ENCODE measurements around the gene TMEM52B.
"Not testable (repeated sequence)": the region's sequence is repeated elsewhere in the genome, so short reads cannot be mapped to it uniquely, and the experiment has no call there.

TMEM52B gene

DNA sequence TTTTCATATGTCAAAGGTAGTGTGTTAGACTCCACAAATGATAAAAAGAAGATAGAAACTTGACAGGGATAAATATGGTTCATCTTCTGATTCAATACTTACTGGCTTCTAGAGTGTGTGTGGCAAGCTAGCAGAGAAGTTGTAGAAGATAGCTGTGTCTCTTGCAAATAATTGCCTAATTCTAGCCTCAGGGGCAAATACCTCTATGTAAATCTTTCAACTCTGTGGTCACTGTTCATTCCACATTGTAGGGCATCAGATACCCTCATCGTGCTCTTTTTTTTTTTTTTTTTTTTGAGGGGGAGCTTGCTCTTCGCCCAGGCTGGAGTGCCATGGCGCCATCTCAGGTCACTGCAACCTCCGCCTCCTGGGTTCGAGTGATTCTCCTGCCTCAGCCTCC lies 8.6 kb upstream of the TMEM52B start:
- no peak for DNase-seq

DNA sequence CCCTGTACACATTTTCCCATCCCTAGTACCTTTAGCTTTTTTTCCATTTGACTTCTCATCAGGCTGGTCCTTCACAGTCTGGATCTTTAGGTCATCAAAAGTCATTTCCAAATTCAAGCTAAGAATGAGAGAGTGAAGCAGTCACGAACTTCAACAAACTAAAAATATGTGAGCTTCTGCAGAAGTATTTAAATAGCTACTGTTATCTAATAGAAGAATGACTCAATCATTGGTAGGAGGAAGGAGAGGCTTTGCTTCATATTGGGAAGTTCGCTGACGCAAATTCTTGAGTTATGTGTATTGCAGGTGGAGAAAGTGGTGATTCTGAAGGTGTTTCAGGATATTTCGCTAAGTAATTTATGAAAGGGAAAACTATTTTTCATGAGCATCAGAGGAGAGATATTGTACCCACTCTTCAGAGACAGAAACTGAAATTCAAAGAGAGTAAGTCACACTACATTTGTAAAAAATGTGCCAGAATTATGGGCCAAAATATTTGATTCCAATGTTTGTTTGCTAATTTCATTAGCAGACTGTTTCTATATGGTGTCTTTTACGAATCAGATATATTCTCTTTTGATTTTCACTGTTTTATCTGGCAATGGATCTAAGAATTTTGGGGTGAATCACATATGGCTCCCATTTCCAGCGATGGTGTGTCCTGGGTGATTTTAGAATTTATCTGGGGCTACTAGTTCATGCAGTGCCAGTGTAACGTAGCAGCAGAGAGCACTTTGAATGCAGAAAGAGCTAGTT lies 6.7 kb upstream of the TMEM52B start, which contains the start of gene OLR1:
TSS of gene OLR1 (minus strand) at position 160 of the 756 bp plus-strand sequence. CDS start at position 105, 55 bp downstream.
- DNase-seq = no peak

- no peak for DNase-seq
Measured at GRCh38 chr12:10174986-10175614, 3.7 kb upstream of the TMEM52B start.

- DNase-seq = no peak
Measured at GRCh38 chr12:10175846-10176636, 2.8 kb upstream of the TMEM52B start.

DNA sequence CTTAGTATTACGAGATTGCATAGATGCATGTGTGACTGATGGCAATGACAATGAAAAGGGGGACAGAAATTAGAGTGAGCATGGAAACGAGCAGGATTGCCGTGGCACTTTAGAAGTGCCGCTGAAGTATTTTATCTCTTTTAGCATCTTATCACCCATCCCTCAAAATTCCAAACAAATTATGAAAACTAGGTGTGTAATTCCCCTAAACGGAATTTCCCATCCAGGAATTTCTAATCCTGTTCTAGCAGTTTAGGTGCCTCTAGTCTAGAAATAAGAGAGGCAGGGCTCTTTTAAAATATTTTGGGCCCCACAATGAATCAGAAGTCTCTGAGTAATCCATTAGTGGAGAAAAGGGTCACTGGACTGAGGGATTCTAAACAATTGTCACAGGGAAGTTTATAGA lies 947 bp downstream of the TMEM52B start:
- DNase-seq = no peak

GRCh38 chr12:10182354-10183049 lies 3.7 kb downstream of the TMEM52B start:
- no peak for DNase-seq

- peak in 2 of 58 donors; percentile 1 to 3 for DNase-seq
Measured at GRCh38 chr12:10184261-10184843, 5.5 kb downstream of the TMEM52B start.

DNA sequence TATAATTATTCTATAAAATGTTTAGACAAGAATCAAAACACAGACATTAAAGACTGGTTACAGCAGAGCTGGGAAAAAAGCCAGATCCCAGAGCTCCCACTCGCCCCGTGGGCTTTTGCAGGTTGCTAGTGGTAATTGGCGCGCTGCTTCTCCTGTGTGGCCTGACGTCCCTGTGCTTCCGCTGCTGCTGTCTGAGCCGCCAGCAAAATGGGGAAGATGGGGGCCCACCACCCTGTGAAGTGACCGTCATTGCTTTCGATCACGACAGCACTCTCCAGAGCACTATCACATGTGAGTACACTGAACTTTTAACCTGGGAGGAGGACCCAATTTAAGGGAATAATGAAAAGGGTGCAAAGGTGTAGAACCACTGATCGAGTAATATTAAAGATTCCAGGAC lies 7.5 kb downstream of the TMEM52B start:
- peak in 38 of 58 donors; percentile 3 to 66 (median 30) for DNase-seq

GRCh38 chr12:10186958-10187357 lies 8.1 kb downstream of the TMEM52B start:
- not testable (repeated sequence) for DNase-seq

DNA sequence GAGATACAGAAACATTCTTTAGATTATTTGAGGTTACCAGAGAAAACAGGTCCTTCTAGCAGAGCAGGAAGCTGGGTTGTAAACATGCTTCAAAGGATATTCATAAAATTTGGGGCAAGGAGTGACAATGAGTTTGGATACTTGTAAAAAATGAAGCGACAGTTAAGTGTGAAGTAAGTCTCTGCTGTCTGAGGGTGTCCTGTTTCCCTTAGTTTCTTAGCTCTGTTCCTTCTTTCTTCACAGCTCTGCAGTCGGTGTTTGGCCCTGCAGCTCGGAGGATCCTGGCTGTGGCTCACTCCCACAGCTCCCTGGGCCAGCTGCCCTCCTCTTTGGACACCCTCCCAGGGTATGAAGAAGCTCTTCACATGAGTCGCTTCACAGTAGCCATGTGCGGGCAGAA lies 10.8 kb downstream of the TMEM52B start:
- peak in 20 of 58 donors; percentile 2 to 35 (median 16) for DNase-seq

DNA sequence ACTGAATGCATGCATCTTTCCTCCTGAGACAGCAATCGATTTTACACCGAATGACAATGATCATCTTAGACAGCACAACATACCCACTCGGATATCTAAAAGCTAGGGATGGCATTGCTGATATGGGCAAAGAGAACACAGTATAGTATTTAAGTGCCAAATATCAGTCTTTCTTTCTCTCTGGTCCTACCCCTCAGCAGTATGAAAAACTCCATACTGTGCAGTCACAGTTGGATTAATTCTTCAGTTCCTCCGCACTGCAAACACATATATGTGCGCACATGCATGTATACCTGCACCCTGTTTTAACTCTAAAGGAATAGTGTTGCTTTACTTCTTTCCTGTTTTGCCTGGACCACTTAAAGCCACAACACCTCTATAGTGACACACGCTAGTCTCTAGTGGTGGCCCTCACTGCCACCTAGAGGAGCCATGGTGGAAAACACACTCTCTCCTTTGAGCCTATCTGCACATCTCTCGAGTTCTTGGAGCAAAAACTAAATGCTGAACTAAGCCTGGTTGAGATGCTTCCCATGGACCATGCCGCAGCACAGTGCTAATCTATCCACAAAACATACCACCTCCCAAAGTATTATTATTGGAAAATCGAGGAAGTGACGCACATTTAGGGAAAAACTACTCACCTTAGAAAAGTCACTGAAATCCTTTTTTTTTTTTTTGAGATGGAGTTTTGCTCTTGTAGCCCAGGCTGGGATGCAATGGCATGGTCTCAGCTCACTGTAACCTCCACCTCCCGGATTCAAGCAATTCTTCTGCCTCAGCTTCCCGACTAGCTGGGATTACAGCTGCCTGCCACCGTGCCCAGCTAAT lies 11.9 kb downstream of the TMEM52B start:
- peak in 49 of 58 donors; percentile 5 to 74 (median 37) for DNase-seq

DNA sequence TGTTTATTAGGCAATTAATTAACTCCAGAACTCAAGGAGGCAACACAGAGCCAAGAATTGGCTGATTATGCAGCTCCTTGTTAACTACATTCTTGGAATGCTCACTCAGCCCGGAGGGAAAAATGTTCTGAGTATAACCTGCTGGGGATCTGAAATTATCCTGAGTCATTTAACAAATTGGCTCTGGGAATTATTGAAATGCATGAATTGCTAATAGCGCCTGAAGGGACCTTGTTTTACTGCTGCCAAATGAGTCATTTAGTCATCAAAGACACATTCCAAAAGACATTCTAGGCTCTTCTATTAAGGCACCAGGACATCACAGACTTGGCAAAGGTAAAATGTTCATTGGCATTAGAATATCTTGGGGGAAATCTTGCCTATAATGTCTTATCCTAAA lies 13.0 kb downstream of the TMEM52B start:
- DNase-seq = no peak

GRCh38 chr12:10194160-10194670 lies 15.4 kb downstream of the TMEM52B start:
- DNase-seq = no peak

GRCh38 chr12:10196210-10196609 lies 17.4 kb downstream of the TMEM52B start:
- DNase-seq = no peak

- DNase-seq = no peak
Measured at GRCh38 chr12:10197879-10198278, 19.0 kb downstream of the TMEM52B start.

- DNase-seq = not testable (repeated sequence)
Measured at GRCh38 chr12:10204495-10204894, 25.7 kb downstream of the TMEM52B start.

DNA sequence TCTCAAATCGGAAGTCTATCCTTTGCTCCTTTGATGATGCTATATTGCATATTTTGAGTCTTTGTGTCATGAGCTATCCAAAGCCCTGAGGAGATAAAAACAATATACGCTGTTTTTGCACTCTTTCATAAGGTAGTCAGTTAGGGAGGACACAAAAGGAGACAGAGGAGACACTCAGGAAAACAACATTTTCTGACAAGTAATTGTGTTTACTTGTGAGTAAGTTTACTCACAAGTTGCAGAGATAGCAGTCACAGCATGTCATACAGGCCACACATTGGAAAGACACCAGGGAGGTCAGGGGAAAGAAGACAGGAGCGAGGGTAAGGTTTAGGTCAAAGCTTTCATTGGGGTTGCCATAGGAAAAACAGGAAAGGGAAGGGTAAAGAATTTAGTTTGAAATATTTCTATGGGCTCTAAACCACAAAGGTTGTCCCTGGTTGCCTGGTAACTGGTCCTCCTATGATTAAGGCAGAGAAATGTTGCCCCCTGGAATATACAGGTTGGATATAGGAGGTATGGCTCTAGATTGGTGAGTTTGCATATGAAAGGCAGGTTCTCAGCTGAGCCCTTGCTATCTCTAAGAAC lies 26.5 kb downstream of the TMEM52B start:
- DNase-seq = no peak

DNA sequence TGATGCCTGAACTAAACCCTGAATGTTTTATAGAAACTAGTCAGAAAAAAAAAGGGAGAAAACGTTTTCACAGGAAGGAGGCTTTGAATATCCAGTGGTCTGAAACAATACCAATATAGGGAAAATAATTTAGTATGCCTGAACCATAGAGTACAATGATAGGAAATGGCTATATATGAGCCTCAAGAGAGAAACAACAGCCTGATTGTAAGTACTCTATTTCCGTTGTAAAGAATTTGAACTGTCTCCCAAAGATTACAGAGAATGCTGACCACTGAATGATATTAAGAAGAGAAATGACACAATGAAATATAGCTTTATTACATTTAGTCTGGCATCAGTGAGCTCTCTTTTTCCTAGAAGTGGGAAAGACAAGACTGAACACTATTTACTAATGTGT lies 28.3 kb downstream of the TMEM52B start:
- no peak for DNase-seq

DNA sequence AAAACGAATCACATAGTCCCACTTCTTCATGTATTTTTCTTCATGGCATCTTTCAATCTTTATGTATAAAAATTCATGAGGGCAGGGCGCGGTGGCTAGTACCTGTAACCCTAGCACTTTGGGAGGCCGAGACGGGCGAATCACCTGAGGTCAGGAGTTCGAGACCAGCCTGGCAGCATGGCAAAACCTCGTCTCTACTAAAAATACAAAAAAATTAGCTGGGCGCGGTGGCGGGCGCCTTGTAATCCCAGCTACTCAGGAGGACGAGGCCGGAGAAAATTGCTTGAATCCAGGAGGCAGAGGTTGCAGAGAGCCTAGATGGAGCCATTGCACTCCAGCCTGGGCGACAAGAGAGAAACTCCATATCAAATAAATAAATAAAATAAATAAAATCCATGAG lies 31.4 kb downstream of the TMEM52B start:
- no peak for DNase-seq
